Measurements from ENCODE around the gene LGALS13. TPM values are rescaled to one million over a fixed set of nuclear protein-coding genes. Genes with fewer than 3 reads are reported as not detected.

LGALS13 gene
- total RNA-seq, 1 experiment from 2014 or later: not detected

DNA sequence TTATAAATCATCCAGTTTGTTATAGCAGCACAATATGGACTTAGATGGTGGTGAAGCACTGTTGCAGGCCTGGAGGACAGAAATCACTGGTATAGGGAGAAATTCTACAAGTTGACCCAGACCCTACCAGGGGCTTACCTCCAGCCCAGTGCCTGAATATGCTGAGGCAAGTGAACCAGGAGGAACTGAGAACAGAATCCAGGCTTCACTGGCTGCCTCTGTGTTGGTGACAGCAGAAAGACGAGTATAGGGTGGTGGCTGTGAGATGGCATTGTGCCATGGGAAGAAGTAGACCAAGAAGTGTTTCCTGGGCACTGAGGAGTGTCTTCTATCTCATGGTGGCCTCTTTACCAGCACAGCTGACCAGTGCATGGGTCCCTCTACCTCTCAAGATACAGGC lies 46.4 kb upstream of the LGALS13 start:
- no peaks in the 10 kb centered on the region for H3K79me2 ChIP-seq (ENCODE audit: insufficient read depth, low read length)
- intact Hi-C loops (cut with micrococcal nuclease): no loop called here
- H3K36me3 ChIP-seq (ENCODE audit: control insufficient read depth in 1 of 2, insufficient read depth in 2 of 2, low read length in 2 of 2): no peaks in the 10 kb centered on the region
- no peaks in the 10 kb centered on the region for H3K9me2 ChIP-seq (ENCODE audit: insufficient read depth)
- no peak overlapping the region for H2AFZ ChIP-seq (ENCODE audit: low read depth, low read length, poor library complexity, severe bottlenecking)
- H3K4me2 ChIP-seq (ENCODE audit: low read length): no peak overlapping the region
- no peak overlapping the region for H3K9ac ChIP-seq (ENCODE audit: low read length)
- ChIA-PET CTCF (no interaction called here), POLR2A (no interaction called here), RAD21 (ENCODE audit: low non-redundant PET in 1 of 2, low total read pairs in 2 of 2, uncharacterized antibody in 2 of 2, unreplicated experiment in 2 of 2) (no interaction called here)
- H4K20me1 ChIP-seq (ENCODE audit: insufficient read depth): no peaks in the 10 kb centered on the region
- H3K9me3 ChIP-seq (ENCODE audit: control insufficient read depth in 1 of 2, insufficient read depth in 1 of 2, low read depth in 1 of 2, low read length in 2 of 2): no peaks in the 10 kb centered on the region
- H3K27me3 ChIP-seq (ENCODE audit: insufficient read depth, low read length): peaks cover 36% of the 10 kb centered on the region
- BruUV-seq (replicated peaks): no TSS peak
- DNase-seq (ENCODE audit: low read depth, low spot score): no peak
- no peak overlapping the region for H3K4me3 ChIP-seq (replicated peaks in 1 of 2; ENCODE audit: low read depth in 1 of 2, low read length in 2 of 2)
- H3K27ac ChIP-seq (ENCODE audit: low read depth, low read length): no peak overlapping the region
- H3K4me1 ChIP-seq (ENCODE audit: control insufficient read depth in 1 of 2, insufficient read depth in 2 of 2, low read length in 2 of 2): peaks cover 0 to 3% of the 10 kb centered on the region in 2 experiments; a peak in 1 of 4 replicates
- no peak for ATAC-seq
- TF ChIP-seq, protein P1, sequence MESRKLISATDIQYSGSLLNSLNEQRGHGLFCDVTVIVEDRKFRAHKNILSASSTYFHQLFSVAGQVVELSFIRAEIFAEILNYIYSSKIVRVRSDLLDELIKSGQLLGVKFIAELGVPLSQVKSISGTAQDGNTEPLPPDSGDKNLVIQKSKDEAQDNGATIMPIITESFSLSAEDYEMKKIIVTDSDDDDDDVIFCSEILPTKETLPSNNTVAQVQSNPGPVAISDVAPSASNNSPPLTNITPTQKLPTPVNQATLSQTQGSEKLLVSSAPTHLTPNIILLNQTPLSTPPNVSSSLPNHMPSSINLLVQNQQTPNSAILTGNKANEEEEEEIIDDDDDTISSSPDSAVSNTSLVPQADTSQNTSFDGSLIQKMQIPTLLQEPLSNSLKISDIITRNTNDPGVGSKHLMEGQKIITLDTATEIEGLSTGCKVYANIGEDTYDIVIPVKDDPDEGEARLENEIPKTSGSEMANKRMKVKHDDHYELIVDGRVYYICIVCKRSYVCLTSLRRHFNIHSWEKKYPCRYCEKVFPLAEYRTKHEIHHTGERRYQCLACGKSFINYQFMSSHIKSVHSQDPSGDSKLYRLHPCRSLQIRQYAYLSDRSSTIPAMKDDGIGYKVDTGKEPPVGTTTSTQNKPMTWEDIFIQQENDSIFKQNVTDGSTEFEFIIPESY (IDR thresholded peaks at IDR 0.05; ENCODE audit: extremely low read depth, insufficient replicate concordance, low read length): no peak
- TF ChIP-seq SIN3A (IDR thresholded peaks at IDR 0.05; ENCODE audit: low read depth): no peak

DNA sequence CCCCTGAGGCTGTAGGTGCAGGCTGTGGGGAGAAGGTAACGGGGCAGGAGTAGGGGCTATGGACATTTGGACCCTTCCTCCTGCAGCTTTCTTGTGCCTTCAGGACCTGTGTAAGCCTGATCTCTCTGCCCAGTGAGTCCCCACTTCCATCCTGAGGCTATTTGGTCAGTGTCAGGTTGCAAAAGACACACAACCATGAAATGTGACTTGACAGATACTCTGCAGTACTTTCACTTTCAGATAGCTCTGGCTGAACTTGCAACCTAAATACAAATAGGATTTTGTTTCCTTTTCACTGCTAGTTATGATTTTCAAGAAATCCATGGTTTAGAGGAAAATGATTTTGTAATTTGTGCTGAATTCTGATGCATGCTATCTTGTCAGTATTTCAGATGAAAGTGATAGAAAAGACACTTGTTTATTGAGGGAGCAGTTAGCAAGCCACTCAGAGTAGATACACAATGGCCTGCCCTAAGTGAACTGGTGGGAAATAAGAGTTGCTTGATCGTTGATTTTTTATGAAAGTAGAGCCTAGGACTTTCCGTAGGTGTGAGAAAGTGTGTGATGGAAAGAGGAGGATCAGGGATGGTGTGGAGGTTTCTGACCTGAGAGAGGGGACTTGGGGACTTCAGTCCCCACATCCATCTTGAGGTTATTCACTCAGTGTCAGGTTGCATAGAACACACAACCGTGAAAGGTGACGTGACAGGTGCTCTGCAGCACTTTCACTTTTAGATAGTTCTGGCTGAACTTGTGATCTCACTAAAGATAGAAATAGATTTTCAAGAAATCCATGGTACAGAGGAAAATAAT lies 44.3 kb upstream of the LGALS13 start:
- ATAC-seq: no peak
- Histone ChIP-seq H3K27ac (ENCODE audit: low read depth, low read length) (no peak overlapping the region), H3K4me2 (ENCODE audit: low read length) (no peak overlapping the region; the same call in 1 of the 2 replicates)
- TF ChIP-seq, protein P2, sequence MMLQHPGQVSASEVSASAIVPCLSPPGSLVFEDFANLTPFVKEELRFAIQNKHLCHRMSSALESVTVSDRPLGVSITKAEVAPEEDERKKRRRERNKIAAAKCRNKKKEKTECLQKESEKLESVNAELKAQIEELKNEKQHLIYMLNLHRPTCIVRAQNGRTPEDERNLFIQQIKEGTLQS (IDR thresholded peaks at IDR 0.05): no peak
- TF ChIP-seq FOSL1 (IDR thresholded peaks at IDR 0.05; ENCODE audit: low read depth): no peak
- TF ChIP-seq TCF7L2 (IDR thresholded peaks at IDR 0.05; ENCODE audit: borderline replicate concordance, extremely low read depth, insufficient read depth, insufficient read length): no peak
- TF ChIP-seq, protein P1 (IDR thresholded peaks at IDR 0.05; ENCODE audit: extremely low read depth, insufficient replicate concordance, low read length): no peak
- TF ChIP-seq EGR1 (IDR thresholded peaks at IDR 0.05; ENCODE audit: low read depth): no peak
- TF ChIP-seq ZNF274 (IDR thresholded peaks at IDR 0.05; ENCODE audit: low read depth, low read length): no peak
- TF ChIP-seq, protein P3, sequence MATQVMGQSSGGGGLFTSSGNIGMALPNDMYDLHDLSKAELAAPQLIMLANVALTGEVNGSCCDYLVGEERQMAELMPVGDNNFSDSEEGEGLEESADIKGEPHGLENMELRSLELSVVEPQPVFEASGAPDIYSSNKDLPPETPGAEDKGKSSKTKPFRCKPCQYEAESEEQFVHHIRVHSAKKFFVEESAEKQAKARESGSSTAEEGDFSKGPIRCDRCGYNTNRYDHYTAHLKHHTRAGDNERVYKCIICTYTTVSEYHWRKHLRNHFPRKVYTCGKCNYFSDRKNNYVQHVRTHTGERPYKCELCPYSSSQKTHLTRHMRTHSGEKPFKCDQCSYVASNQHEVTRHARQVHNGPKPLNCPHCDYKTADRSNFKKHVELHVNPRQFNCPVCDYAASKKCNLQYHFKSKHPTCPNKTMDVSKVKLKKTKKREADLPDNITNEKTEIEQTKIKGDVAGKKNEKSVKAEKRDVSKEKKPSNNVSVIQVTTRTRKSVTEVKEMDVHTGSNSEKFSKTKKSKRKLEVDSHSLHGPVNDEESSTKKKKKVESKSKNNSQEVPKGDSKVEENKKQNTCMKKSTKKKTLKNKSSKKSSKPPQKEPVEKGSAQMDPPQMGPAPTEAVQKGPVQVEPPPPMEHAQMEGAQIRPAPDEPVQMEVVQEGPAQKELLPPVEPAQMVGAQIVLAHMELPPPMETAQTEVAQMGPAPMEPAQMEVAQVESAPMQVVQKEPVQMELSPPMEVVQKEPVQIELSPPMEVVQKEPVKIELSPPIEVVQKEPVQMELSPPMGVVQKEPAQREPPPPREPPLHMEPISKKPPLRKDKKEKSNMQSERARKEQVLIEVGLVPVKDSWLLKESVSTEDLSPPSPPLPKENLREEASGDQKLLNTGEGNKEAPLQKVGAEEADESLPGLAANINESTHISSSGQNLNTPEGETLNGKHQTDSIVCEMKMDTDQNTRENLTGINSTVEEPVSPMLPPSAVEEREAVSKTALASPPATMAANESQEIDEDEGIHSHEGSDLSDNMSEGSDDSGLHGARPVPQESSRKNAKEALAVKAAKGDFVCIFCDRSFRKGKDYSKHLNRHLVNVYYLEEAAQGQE (IDR thresholded peaks at IDR 0.05; ENCODE audit: low read depth): no peak
- no peak for TF ChIP-seq EZH2phosphoT487 (IDR thresholded peaks at IDR 0.05; ENCODE audit: borderline replicate concordance)
- no peak for TF ChIP-seq CEBPB (IDR thresholded peaks at IDR 0.05; ENCODE audit: low read depth)

More for the DNA sequence above, 44.3 kb upstream of the LGALS13 start:
- DNase-seq (ENCODE audit: low read depth, low spot score): no peak
- Histone ChIP-seq H3K4me3 (replicated peaks in 1 of 2; ENCODE audit: low read depth in 1 of 2, low read length in 2 of 2) (no peak overlapping the region), H3K79me2 (ENCODE audit: insufficient read depth, low read length) (no peaks in the 10 kb centered on the region), H3K9me3 (ENCODE audit: control insufficient read depth in 1 of 2, insufficient read depth in 1 of 2, low read depth in 1 of 2, low read length in 2 of 2) (no peaks in the 10 kb centered on the region), H3K9me2 (ENCODE audit: insufficient read depth) (no peaks in the 10 kb centered on the region), H2AFZ (ENCODE audit: low read depth, low read length, poor library complexity, severe bottlenecking) (no peak overlapping the region), H4K20me1 (ENCODE audit: insufficient read depth) (no peaks in the 10 kb centered on the region), H3K4me1 (ENCODE audit: control insufficient read depth in 1 of 2, insufficient read depth in 2 of 2, low read length in 2 of 2) (peaks cover 0 to 3% of the 10 kb centered on the region in 2 experiments; a peak in 1 of 4 replicates), H3K27me3 (ENCODE audit: insufficient read depth, low read length) (peaks cover 34% of the 10 kb centered on the region; the same call in 1 of the 2 replicates), H3K9ac (ENCODE audit: low read length) (no peak overlapping the region), H3K36me3 (ENCODE audit: control insufficient read depth in 1 of 2, insufficient read depth in 2 of 2, low read length in 2 of 2) (no peaks in the 10 kb centered on the region)
- no TSS peak for BruUV-seq (replicated peaks)
- ChIA-PET POLR2A (no interaction called here), CTCF (no interaction called here), RAD21 (ENCODE audit: low non-redundant PET in 1 of 2, low total read pairs in 2 of 2, uncharacterized antibody in 2 of 2, unreplicated experiment in 2 of 2) (no interaction called here)
- intact Hi-C loops (cut with micrococcal nuclease): no loop called here
